GM12874 (cell line): ENCODE measurements around the gene DDT.
"Not testable (repeated sequence)": the region's sequence is repeated elsewhere in the genome, so short reads cannot be mapped to it uniquely, and the experiment has no call there.

ENCODE experiments used
- CTCF ChIP-seq: IDR thresholded peaks from 2 replicates; pipeline ENCODE4 v1.5.1; 2011; ENCODE audit warnings: low read depth, mild to moderate bottlenecking, control low read depth, low read length, moderate library complexity; ENCODE audit not compliant: insufficient read depth

Gene DDT

GRCh38 chr22:23974345-23974744, at the start of gene DDT:
TSS of gene DDT (minus strand) at chr22:23974441. CDS start at chr22:23974414, 27 bp downstream.
- not testable (repeated sequence) for TF ChIP-seq CTCF

GRCh38 chr22:24023204-24023789, 49.1 kb upstream of the DDT start:
- TF ChIP-seq CTCF, result no peak

GRCh38 chr22:24021304-24021703, 47.1 kb upstream of the DDT start:
- TF ChIP-seq CTCF, result no peak

GRCh38 chr22:24016156-24016555, 41.9 kb upstream of the DDT start:
- TF ChIP-seq CTCF, result no peak

DNA sequence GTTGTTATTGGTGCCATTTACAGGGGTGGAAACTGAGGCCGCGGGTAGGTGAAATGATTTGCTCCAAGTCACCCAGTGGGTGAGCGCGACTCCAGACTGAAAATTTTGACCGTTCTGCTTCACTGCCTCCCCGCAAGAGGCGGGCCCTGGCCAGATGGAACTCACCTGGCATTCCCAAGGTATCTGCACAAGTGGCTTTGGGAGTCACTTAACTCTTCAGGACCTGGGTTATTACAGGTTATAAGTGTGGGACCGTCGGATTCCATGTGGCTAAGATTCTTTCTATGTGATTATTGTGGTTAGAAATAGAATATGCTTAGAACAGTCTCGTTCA, 37.5 kb upstream of the DDT start:
- TF ChIP-seq CTCF, result no peak

- no peak for TF ChIP-seq CTCF
Measured at GRCh38 chr22:24010018-24010391, 35.8 kb upstream of the DDT start.

DNA sequence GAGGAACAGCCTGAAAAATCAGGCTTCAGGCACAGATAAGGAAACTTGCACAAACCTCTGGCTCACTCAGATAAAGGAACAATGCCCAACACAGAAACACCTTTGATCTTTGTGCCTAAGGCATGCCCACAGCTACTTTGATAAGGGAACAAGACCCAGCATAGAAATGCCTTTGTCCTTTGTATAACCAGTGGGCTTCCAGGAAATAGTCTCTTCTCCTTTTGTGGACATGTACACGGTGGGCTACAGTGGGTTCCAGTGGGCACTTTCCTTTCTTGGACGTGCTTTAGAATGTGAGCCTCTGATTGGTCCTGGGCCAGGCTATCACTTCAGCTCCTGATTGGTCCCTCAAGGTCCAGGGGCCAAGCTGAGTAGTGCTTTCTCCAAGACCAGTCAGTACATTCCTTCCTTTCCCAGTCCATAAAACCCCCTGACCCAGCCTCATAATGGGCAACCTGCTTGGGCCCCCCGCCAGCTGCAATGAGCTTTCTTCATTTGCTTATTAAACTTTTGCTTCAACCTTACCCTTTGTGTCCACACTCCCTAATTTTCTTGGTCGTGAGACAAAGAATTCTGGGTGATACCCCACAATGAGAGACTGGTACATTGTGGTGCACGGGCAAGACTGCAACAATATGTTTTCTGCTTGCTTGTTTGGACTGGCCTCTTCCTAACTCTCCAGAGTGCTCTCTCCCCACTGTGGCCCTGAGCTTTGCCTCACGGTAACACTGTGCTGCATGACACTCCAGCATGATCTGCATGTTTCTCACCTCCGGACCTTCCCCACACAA, 35.2 kb upstream of the DDT start:
- no peak for TF ChIP-seq CTCF
